GM21786 (cell line): ENCODE measurements around the gene SPC25.
"Not testable (repeated sequence)": the region's sequence is repeated elsewhere in the genome, so short reads cannot be mapped to it uniquely, and the experiment has no call there.

Experiments used
- ATAC-seq: cut with Tn5 transposase; IDR thresholded peaks from one replicate; pipeline ENCODE4 v1.9.1; 2021; ENCODE audit not compliant: unreplicated experiment

Gene SPC25

GRCh38 chr2:168904358-168904757 is 14.1 kb upstream of the SPC25 start:
- no peak for ATAC-seq

- ATAC-seq = no peak
Observed at GRCh38 chr2:168903888-168904287, 13.7 kb upstream of the SPC25 start.

GRCh38 chr2:168901003-168901402 is 10.8 kb upstream of the SPC25 start, which contains the start of gene G6PC2:
Gene G6PC2 (plus strand): TSS chr2:168901291. CDS start chr2:168901332, 41 bp downstream.
- no peak for ATAC-seq

- no peak for ATAC-seq
Observed at GRCh38 chr2:168897449-168897848, 7.2 kb upstream of the SPC25 start.

GRCh38 chr2:168896783-168897182 is 6.6 kb upstream of the SPC25 start:
- ATAC-seq = no peak

GRCh38 chr2:168895771-168896170 is 5.5 kb upstream of the SPC25 start:
- ATAC-seq = no peak

GRCh38 chr2:168894720-168895119 is 4.5 kb upstream of the SPC25 start:
- ATAC-seq = no peak

GRCh38 chr2:168894101-168894500 is 3.9 kb upstream of the SPC25 start:
- no peak for ATAC-seq

GRCh38 chr2:168892327-168892726 is 2.1 kb upstream of the SPC25 start:
- ATAC-seq = no peak

GRCh38 chr2:168889635-168890005 is 610 bp downstream of the SPC25 start:
- no peak for ATAC-seq

GRCh38 chr2:168884975-168885374 is 5.3 kb downstream of the SPC25 start:
- ATAC-seq = no peak

- not testable (repeated sequence) for ATAC-seq
Observed at GRCh38 chr2:168882163-168882562, 8.1 kb downstream of the SPC25 start.

GRCh38 chr2:168874368-168875054 is 15.7 kb downstream of the SPC25 start:
- ATAC-seq = no peak

GRCh38 chr2:168870824-168871223 is 19.4 kb downstream of the SPC25 start:
- ATAC-seq = not testable (repeated sequence)

- ATAC-seq = not testable (repeated sequence)
Observed at GRCh38 chr2:168870369-168870768, 19.9 kb downstream of the SPC25 start.

- not testable (repeated sequence) for ATAC-seq
Observed at GRCh38 chr2:168867164-168867563, 23.1 kb downstream of the SPC25 start.

- ATAC-seq = no peak
Observed at GRCh38 chr2:168858146-168858545, 32.1 kb downstream of the SPC25 start.

GRCh38 chr2:168855601-168856000 is 34.6 kb downstream of the SPC25 start:
- ATAC-seq = no peak

- ATAC-seq = no peak
Observed at GRCh38 chr2:168854651-168855050, 35.6 kb downstream of the SPC25 start.

- ATAC-seq = no peak
Observed at GRCh38 chr2:168853471-168853870, 36.8 kb downstream of the SPC25 start.

GRCh38 chr2:168852481-168852880 is 37.7 kb downstream of the SPC25 start:
- ATAC-seq = no peak

GRCh38 chr2:168851674-168852320 is 38.4 kb downstream of the SPC25 start:
- ATAC-seq = no peak

- no peak for ATAC-seq
Observed at GRCh38 chr2:168850846-168851245, 39.4 kb downstream of the SPC25 start.
